Activated T-helper 9 cell treated with anti-CD3 and anti-CD28 coated beads, Interleukin-2, amount 50 U/mL, for 16 hours (primary cell): ENCODE measurements around the gene WIPF3.

Experiments used
- DNase-seq: peaks from one replicate; pipeline ENCODE4 v3.0.0-alpha.2; 2020; ENCODE audit warnings: low read depth

Gene WIPF3, protein sequence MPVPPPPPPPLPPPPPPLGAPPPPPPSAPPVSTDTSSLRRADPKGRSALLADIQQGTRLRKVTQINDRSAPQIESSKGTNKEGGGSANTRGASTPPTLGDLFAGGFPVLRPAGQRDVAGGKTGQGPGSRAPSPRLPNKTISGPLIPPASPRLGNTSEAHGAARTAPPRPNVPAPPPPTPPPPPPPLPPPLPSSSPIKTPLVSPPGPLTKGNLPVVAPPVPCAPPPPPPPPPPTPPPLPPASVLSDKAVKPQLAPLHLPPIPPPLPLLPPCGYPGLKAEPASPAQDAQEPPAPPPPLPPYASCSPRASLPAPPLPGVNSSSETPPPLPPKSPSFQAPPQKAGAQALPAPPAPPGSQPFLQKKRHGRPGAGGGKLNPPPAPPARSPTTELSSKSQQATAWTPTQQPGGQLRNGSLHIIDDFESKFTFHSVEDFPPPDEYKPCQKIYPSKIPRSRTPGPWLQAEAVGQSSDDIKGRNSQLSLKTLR

DNA sequence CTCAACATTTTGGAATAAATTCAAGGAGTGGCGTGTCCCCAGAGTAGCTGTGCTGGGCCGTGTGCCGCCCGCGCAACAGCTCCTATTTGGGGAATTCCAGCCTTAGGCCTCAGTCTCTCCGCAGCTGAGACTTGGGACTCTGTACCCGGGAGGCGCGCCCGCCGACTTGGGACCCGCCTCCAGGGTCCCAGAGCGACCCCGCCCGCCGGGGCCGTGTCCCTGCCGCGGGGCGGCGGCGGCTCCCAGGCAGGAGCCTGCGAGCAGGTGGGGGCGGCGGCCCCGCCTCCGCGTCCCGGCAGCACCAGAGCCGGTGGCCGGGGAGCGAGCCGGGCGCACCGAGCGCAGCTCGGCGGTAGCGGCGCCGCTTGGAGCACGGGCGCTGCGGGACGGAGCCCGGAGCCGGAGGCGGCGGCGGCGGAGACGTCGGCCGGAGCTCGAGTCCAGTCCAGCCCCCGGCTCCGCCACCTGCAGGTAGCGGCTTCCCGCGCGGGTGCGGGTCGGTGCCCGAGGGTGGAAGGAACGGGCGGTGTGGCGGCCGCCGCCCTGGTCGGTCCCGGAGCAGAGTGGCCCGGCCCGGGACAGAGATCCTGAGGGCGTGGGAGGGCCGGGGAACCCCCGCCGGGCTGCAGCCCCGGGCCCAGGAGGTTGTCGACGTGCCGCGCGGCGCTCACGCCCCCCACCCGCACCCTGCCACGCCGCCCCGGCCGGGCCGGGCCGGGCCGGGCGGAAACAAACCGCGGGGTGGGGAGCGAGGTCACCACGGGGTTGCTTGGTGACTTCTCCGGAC, at the start of gene WIPF3:
WIPF3 (plus strand) TSS at position 301 of the 787 bp plus-strand sequence. CDS start 28,217 bp downstream, outside the sequence.
- no peak for DNase-seq

DNA sequence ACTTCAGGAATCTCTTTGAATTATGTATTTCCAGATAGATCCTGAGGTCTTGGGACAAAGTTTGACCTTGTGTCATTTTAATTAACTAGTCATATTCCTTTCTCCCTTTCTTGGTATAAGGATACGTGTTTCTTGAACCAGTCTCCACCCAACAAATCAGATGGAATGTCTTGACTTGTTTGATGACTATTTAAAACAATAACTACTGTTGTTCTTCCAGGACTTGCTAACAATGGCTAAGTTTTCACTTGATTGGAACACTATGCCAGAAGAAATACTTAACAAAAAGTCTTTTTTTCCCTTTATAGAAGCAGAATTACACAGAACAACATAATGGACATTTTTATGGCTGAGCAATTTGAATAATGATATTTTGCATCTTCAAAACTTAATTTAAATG, 43.0 kb upstream of the WIPF3 start:
- no peak for DNase-seq

DNA sequence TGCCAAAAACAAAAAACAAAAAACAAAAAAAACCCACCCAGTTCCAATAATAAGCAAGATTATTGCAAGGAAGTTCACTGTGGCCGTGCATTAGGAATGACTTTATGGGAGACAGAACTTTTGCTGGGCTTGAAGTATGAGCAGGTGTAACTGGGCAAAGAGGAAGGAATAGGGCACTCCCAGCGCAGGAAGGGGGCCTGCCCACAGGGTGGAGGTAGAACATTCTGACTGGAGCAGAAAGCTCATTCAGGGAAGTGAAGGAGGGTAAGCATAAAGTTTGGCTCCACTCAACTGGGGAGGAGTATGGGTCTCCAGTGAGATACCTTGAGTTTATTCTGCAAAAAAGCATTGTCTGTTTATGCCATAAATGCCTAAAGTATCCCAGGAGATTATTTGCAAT, 42.1 kb upstream of the WIPF3 start:
- DNase-seq, result no peak

DNA sequence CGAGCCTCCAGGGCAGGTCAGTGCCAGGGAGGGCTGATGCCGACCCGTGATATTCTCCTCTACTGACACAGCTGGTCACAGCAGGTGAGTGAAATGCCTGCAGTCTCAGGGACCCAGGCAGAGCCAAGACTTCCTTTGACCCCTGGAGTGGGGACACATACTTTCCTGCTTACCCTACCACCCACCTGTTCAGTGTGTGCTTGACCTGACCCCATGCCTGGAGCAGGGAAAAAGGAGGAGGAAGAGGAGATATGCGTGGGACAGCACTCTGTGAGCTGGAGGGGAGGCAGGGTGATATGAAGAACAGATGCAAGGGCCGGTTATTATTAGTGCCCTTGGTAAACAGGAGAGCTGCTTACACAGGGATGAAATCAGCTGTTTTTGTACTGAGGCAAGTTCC, 40.8 kb upstream of the WIPF3 start:
- DNase-seq, result no peak

DNA sequence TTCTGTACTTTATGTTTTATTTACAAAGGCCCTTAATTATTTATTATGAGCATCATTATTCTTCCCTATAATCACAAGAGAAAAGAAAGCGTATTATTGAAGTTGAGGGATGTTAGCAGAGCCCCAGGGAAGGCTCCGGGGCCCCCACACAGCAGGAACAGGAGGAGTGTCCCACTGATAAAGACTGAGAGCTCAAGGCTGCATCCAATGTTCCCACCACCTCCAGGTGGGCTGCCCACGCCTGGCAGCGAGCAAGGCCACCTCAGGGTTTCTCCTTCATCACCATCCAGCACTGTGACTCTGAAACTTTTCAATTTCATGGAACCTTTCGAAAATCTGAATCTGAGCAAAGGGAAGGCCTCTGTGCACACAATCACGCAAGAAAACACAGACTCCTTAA, 35.9 kb upstream of the WIPF3 start:
- no peak for DNase-seq

DNA sequence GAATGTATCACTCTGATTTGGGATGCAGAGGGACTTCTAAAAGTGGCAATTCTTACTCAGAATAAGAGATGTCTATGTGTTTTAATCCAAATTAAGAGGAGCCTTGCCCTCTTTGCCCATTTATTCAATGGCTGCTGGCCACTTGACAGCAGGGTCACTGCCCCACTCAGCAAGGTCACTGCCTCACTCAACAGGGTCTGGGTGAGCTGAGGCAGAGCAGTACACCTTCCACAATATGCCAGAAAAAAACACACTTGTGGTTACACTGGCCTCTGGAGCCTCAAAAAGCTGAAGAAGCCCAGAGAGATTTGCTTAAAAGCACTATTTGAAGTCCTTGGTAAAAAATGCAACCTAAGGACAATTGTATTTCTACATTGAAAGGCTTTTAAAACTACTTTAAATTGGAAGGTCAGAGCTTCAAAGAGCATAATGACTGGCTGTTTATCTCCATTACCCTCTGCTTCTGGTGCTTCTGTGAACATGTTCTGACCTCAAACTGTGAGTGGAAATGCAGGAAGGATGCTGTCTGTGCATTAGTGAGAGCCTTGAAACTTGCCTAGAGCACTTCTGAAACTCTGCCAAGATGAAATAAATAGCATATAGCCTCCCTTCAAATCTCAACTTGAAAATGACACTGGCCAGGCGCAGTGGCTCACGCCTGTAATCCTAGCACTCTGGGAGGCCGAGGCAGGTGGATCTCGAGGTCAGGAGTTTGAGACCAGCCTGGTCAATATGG, 35.1 kb upstream of the WIPF3 start:
- DNase-seq, result no peak

DNA sequence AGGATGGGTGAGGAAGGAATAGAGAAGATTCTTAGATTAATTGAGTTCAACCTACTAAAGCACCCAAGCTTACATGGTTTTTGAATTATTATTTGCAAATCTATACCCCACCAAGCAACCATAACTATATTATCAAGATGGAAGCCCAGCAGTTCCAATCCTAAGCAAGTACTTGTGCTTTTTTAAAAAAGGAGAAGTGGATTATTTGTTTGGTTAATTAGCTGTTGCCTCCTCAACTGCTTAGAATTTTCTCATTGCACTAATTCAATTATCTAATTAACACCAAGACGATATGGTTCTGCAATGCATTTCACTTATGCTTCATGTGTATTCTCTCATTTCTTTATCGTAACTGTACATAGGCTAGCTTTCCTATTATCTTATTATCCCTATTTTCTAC, 27.3 kb upstream of the WIPF3 start:
- no peak for DNase-seq

DNA sequence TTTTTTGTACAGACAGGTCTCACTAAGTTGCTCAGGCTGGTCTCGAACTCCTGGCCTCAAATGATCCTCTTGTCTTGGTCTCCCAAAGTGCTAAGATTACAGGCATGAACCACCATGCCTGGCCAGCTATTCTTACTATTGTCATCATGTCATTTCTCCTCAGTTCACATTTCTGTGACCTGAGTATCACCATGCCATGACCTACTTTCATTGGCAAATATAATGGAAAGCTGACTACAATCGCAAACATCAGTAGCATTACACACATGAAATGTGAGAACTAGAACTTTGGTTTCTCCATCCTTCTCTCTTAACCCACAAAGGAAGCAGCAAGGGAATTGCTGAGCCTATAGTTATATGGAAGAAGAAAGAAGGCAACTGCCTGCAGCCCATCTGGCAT, 26.0 kb upstream of the WIPF3 start:
- no peak for DNase-seq

DNA sequence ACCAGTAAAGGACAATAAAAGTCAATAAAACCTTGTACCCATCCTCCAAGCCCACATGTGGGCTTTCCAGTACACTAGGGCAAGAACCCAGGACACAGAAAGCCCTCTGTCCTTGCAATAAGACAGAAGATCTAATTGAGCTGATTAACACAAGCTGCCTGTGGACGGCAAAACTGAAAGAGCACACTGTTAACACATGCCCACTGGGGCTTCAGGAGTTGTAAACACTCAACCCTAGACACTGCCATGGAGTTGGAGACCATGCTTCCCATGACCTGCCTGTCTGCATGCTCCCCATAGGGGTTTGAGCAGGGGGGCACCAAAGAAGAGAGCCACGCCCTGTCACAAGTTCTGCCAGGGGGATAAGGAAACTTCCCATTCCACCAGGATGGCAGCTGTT, 22.6 kb upstream of the WIPF3 start:
- DNase-seq, result no peak

DNA sequence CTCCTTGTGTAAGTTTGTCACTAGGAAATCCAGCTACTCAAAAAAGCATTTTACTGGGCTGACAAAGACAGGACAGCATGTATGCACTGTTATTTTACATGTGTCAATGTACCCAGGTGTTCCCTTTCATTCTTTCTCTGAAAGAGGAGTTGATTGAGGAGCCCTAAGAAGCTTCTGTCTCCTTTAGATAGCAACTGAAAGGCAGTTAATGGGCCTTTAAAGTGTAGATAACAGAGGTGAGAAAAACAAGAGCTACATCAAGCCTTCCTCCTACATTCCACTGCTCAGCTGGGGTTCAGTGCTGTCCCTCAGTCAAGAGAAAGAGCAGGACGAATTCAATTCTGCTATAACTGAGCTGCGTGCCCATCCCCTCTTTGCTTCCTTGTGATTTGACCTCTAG, 12.8 kb upstream of the WIPF3 start:
- DNase-seq, result no peak

DNA sequence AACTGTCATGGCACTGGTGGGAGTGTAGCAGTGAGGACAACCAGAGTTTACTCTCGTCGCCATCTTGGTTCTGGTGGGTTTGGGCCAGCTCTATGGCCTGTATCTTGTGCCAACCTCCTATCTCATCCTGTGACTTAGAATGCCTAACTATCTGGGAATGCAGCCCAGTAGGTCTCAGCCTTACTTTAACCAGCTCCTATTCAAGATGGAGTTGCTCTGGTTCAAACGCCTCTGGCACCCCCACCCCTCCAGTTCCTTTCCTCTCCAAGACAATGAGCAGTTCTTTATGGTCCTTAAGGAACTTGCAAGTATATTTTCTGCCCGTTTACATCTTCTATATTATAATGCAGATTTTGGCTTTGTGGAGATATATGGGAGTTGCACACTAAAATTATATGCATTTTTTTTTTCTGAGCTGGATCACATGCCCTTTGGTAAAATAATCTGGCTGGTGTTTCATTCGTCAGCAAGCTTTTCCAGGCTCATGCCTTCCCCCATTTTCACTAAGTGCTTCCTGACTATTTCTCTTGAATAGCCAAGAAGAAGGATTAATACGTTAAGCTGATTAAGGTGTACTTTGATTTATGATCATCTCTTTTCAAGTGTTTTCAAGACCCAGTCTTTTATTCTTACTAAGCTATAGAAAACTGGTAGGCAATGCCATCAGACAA, 11.2 kb upstream of the WIPF3 start:
- DNase-seq, result no peak

DNA sequence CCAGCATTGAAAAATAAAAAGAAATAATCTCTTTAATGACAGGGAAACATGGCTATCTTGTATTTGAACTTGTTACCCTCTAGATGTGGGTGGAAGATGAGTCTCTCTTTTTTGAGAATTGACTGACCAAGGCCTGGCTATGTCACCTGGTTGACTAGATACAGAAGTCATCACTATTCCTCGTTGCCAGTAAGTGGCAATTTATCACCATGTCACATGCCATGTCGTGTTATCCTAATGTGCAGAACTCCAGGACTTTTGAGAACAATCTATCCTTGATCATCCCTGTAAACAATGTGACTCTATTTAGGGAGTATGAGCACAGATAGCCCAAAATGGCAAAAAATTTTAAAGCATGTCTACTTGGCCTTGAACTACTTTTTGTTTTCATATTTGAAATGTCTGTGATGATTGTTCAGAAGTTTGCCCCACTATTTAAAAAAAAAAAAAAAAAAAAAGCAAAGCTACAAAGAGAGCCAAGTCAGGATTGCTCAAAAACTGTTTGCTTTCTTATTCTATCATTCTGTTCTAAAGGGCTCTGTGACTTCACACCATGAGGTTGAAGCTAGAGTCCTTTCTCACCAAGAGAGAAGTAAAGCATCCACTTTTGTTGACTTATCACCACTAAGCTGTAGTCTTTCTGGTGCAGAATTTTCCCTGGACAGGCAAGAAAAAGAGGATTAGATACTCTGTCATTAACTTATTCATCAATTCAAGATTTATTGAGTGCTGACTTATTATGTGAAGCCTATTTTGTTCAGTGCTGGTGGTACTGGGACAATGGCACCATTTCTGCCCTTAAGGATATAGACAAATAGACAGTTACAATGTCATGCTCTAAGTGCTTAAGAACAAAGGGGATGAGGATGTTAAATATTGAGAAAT, 10.4 kb upstream of the WIPF3 start:
- DNase-seq, result no peak

DNA sequence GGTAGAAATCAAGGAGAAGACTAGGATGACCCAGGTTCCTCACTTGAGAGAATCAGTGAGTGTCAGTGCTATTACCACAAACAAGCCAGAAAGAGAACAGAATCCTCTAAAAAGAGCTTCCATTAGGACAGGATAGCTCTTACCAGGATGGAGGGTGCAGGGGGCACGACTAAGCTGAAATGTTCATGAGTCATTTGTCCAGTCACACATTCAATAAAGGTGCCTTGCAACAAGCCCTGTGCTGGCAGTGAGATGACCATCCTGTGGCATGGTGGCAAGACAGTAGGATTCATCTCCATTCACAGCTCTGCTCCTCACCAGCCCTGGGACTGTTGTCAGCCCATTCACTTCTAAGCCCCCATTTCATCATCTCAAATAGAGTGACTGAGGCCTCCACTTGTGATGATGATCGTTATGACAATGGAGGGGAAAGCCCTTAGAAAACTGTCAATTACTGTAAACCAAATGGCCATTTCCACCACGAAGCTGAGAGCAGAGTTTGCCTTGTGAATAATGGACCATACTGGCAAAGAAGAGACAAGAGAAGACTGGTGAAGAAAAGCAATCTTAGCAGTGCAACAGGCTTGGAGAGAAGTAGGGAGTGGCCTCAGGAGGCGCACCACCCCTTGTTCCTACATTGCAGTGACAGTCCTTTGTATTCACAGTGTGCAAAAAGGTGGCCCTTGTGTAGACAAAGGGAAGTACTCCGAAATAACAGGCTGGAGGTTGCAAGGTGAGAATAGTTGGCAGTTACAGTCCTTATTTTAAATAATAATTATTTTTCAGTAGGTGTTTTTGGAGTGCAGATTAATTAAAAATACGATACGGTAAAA, 9.0 kb upstream of the WIPF3 start:
- DNase-seq, result no peak

DNA sequence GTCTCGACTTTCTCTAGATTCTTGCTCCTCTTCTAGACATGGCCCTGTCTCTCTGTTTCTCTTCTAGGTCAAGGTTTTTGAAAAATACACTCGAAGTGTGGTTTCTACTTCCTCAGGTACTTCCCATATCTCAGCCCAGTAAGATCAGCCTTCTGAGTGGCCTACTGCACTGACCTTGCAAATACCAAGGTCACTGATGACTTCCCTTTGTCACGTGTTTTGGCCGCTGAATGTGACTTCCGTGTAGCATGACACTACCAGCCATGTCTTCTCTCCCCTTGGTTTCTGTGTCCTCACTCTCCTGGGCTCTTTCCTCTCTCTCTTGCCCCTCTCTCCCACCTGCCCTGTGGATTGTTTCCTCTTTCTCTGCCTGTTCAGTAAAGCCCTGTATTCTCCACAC, 7.9 kb upstream of the WIPF3 start:
- no peak for DNase-seq

DNA sequence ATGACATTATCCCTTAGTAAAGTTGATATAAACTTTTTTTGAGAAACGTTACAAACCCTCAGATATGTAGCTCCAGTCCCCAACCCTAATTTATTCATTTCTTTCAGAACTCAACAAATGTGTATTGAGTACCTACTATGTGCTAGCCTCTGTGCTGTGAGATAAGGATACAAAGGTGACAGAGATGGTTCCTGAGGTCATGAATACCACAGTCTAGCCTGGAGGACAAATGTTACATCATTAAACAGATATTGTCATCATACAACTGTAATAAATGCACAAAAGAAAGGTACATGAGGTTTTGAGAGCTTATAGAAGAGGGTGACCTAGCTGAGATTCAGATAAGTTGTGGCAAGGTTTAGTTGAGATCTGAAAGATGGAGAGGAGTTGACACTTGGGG, 4.4 kb upstream of the WIPF3 start:
- DNase-seq, result no peak

DNA sequence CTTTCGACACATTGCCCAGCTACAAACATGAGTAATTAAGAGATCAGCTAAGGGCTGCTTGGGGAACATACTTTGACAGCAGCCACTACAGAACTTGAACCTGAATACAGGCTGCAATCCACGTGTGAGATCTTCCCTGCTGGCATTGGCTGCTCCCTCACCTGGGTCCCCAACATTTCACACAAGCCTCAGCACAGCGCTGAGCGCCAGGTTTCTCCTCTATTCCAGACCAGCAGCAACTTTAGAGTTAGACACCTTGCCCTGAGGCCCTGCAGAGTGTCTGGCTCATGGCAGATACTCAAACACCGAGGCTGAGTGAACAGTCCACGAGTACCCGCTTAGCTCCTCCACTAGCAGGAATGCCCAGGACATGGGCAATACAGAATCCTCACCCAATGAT, 1.3 kb upstream of the WIPF3 start:
- DNase-seq, result no peak

DNA sequence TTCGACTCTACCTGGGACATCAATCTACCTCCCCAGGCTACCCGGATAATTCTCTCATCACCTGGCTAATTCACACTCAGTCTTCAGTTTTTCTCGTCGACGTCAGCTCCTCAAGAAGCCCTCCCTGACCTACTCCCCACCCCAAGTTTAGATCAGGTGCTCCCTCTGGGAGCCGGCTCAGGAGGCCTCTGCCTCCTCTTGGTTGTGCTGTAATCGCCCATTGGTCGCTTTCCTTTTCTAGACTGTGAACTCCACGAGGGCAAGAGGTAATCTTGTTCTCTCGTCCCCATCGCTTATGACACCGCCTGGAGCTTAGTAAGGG, 461 bp upstream of the WIPF3 start:
- DNase-seq, result no peak

DNA sequence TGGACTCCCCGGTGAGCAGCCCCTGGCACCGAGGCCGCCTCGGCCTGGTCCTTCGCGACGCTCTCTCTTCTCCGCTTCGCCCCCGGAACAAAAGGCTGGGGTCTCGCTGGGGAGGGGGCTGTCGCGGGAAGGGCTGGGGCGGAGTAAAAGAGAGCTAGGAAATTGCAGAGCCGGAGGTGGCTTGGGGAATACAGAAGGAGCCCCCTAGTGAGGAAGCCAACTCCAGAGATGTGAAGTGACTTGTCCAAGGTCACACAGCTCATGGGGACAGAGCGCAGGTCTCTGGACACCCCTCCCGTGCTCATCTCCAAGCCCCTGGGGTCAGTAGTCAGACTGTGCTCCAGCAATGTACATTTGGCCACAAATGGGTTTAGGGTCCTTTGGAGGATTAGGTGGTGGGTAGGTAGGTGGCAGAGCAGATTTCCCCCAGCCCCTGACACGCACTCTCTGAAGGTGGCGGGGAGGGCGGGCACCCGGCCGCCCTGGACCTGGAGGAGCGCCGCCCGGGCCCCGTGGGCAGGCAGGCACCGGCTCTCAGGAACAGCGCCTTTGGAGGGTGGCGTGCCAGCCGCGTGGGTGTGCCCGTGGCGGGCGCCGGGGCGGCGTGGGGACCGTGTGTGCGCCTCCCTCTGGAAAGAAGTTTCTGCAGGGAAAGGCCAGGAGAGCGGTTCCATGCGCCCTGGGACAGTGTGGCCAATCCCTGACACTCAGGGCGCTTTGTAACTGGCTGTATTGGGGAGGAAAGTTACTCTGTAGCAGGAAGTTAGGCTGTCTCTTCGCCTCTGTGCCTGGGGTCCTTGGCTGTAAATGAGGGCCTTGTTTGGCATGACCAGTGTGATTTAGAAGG, 910 bp downstream of the WIPF3 start:
- DNase-seq, result no peak

DNA sequence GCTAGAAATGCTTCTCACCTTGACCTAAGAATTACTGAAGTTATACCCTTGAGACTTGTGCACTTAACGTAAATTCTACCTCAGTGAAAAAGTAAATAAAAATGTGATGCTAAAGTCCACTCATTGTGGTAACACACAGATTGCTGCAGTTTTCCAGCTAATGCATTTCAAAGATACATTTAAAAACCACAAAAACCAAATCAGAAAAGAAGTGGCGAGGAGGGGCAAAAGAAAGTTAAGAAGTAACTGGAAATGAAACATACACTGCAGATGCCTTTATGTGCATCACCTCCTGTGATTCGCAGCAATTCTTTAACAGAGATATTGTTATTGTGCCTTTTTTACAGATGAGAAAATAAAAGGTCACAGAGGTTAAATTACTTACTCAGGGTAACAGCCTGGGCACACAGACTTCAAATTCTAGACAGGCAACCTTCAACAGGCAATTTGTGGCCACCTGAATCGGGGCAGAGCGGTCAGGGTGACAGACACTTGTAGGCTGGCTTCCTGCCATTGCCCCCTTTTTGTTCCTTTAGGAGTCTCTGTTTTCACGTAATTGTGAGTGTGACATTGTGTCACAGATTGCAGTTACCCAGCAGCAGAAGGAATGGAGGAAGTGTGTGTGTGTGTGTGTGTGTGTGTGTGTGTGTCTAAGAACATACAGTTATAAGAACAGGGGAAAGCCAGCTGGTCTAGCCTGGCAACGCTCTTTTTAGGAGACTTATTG, 1.9 kb downstream of the WIPF3 start:
- DNase-seq, result no peak
